Stimulated activated CD4-positive, alpha-beta T cell treated with anti-CD3 and anti-CD28 coated beads, Interleukin-1b, Interleukin-23, amount 100 ng/mL, for 4 hours (primary cell): Measurements from ENCODE around the gene ERLEC1.
"Not testable (repeated sequence)": the region's sequence is repeated elsewhere in the genome, so short reads cannot be mapped to it uniquely, and the experiment has no call there.

Source experiments
- DNase-seq, 2 donors: peaks; one replicate each; pipeline ENCODE4 v3.0.0-alpha.2; 2020; ENCODE audit warnings: low read depth in 2 of 2

The ERLEC1 gene

GRCh38 chr2:53829273-53829979 is 42.6 kb downstream of the ERLEC1 start:
- DNase-seq = no peak

GRCh38 chr2:53829980-53830290 is 43.1 kb downstream of the ERLEC1 start:
- not testable (repeated sequence) for DNase-seq

DNA sequence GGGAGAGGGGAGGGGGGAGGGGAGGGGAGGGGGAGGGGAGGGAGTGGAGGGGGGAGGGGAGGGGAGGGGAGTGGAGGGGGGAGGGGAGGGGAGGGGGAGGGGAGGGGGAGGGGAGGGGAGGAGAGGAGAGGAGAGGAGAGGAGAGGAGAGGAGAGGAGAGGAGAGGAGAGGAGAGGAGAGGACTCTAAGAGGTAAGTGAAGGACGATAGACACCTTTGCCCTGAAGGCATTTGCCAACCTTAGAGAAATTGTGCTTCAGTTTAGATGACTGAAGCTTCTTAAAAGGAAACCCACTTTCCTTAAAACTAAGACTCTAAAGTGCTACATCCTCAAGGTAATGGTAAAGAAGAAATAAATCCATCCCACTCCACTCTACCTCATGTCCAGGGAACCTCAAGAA is 53.7 kb downstream of the ERLEC1 start:
- no peak for DNase-seq

GRCh38 chr2:53841651-53842050 is 54.8 kb downstream of the ERLEC1 start:
- not testable (repeated sequence) for DNase-seq

GRCh38 chr2:53842891-53843290 is 56.0 kb downstream of the ERLEC1 start:
- DNase-seq = no peak

- no peak for DNase-seq
Measured at GRCh38 chr2:53843595-53843994, 56.8 kb downstream of the ERLEC1 start.

- DNase-seq = no peak
Measured at GRCh38 chr2:53848062-53848461, 61.2 kb downstream of the ERLEC1 start.

- DNase-seq = not testable (repeated sequence)
Measured at GRCh38 chr2:53851052-53851757, 64.4 kb downstream of the ERLEC1 start.

DNA sequence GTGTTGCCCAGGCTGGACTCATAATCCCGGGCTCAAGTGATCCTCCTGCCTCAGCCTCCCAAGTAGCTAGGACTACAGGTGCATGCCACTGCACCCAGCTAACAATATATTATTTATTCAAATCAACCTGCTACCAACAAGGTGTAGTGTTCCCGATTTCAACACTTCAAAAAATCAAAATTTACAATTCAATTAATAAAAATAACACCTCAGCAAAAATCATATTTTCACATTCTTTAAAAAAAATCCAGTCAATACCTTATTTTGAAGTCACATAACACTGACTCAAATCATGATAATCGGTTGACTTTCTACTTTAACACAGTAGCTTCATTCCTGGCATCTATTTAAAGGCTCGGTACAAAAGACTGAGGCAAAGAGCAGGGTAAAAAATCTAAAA is 65.7 kb downstream of the ERLEC1 start:
- DNase-seq = no peak

DNA sequence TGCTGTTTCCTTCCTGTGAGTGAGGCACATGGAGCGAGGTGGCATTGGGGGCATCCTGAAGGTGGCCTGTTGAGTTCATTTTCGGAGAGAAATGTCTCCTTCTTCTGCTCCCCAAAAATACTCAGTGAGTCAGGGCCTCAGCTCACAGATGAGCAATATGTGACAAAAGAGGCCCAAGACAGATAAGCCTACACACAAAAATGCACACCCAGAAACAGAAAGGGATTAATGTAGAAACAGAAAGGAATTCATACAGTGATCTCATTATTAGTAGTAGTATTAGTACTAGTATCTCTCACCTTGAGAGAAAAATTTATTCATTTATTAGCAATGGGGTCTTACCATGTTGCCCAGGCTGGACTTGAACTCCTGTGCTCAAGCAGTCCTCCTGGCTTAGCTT is 67.8 kb downstream of the ERLEC1 start:
- DNase-seq = no peak

DNA sequence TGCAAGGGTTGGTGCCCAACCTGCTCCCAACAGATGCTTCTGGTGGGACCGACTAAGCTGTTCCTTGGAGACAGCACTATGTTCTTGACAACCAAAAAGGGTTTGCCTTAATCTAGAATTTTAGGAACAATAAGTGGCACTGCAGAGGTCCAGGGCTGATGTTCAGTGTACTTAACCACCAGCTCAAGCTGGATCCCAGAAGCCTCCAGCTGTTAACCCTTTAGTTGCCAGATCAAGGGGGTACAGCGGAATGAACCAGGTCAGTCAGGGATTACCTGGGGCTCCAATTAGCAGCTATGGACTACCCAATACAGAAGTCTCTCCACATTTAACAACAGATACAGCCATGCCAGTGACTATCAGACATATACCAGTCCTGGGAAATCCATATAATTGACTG is 69.4 kb downstream of the ERLEC1 start:
- DNase-seq = no peak

- DNase-seq = no peak
Measured at GRCh38 chr2:53859206-53860181, 72.7 kb downstream of the ERLEC1 start, which contains the start of gene GPR75. Gene GPR75, minus strand, starts transcription at chr2:53859967. Its CDS starts 5,211 bp downstream, at chr2:53854756.

DNA sequence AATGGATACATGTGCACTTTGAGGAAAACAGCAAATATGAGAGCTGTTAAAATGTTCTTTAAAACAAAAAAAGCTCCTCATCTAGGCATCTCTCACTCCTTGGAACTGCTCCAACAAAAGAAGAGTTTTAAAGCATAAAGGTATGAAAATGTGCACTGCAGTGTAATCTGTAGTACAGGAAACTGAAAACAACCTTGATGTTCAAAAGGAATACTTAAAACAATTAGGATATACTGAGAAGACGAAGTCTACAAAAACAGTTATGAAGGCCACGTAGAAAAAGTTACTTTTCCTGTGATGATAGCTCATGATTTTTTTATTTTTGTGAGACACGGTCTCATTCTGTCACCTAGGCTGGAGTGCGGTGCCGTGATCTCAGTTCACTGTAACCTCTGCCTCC is 75.0 kb downstream of the ERLEC1 start:
- DNase-seq = no peak

DNA sequence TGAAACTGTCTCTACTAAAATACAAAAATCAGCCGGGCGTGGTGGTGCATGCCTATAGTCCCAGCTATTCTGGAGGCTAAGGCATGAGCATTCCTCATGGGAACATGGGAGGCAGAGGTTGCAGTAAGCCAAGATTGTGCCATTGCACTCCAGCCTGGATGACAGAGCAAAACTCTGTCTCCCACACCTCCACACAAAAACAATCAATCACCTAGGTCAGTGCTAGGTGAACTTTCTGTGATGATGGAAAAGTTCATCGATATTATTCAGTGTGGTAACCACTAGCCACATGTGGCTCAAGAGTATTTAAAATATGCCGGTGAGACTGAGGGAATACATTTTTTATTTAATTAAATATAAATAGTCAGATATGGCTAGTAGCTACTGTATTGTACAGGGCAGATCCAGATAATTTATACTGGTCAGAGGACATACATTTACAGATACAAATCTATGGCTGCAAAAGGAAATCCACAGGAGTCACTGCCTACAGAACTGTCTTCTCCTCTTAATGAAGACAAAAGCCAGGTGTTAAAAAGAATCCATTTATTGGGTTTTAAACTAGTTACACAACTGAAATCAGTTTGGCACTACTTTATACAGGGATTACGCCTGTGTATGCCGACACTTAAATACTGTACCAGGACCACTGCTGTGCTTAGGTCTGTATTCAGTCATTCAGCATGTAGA is 76.8 kb downstream of the ERLEC1 start:
- no peak for DNase-seq

- DNase-seq = no peak
Measured at GRCh38 chr2:53865264-53865663, 78.4 kb downstream of the ERLEC1 start.

DNA sequence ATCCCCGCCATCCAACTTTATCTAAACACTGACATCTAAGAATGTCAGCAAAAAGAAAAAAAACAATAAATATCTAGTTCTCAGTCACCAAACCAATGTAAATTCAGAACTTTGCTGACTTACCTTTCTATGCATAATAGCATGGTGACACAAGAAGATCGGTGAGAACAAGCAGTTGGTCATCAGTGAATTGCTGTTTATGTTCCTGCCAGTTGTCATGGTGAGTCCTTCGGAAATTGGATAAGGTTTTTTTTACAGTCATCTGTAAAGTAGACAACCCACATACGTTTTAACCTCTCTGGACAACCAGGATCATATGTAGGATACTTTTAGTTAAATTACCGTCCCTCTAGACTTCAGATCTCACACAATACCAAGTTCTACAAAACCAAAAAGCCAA is 79.1 kb downstream of the ERLEC1 start:
- no peak for DNase-seq

GRCh38 chr2:53867169-53867568 is 80.3 kb downstream of the ERLEC1 start:
- no peak for DNase-seq

- DNase-seq = no peak
Measured at GRCh38 chr2:53867773-53868172, 80.9 kb downstream of the ERLEC1 start.
